Measurements from ENCODE around the gene RBM10.
A peak's percentile ranks its signal among the peaks of the same experiment; 100 is the strongest.
"Not testable (repeated sequence)": the region's sequence is repeated elsewhere in the genome, so short reads cannot be mapped to it uniquely, and the experiment has no call there.

Gene RBM10
- total RNA-seq = 139 to 164 (median 158) reads per million in 4 experiments

- DNase-seq = peak; percentile 82
Observed at GRCh38 chrX:47144626-47145394, at the start of gene RBM10, which contains the start of gene NDUFB11. Gene RBM10, plus strand, starts transcription at chrX:47145221. Its CDS starts 2,261 bp downstream, at chrX:47147482. Gene NDUFB11, minus strand, starts transcription at chrX:47144702. Its CDS starts 23 bp downstream, at chrX:47144679.

- no peak for DNase-seq
Observed at GRCh38 chrX:47097018-47097417, 48.0 kb upstream of the RBM10 start.

- DNase-seq = no peak
Observed at GRCh38 chrX:47098338-47099094, 46.5 kb upstream of the RBM10 start.

- no peak for DNase-seq
Observed at GRCh38 chrX:47101206-47101605, 43.8 kb upstream of the RBM10 start.

GRCh38 chrX:47110936-47111615 is 33.9 kb upstream of the RBM10 start:
- DNase-seq = not testable (repeated sequence)

- no peak for DNase-seq
Observed at GRCh38 chrX:47112316-47112954, 32.6 kb upstream of the RBM10 start.

GRCh38 chrX:47116551-47117110 is 28.4 kb upstream of the RBM10 start:
- DNase-seq = not testable (repeated sequence)

GRCh38 chrX:47124466-47124865 is 20.6 kb upstream of the RBM10 start:
- not testable (repeated sequence) for DNase-seq

- DNase-seq = peak; percentile 81
Observed at GRCh38 chrX:47129157-47129898, 15.7 kb upstream of the RBM10 start.

GRCh38 chrX:47129899-47130358 is 15.1 kb upstream of the RBM10 start:
- DNase-seq = no peak

- DNase-seq = no peak
Observed at GRCh38 chrX:47133493-47133892, 11.5 kb upstream of the RBM10 start.

GRCh38 chrX:47135650-47136049 is 9.4 kb upstream of the RBM10 start:
- DNase-seq = not testable (repeated sequence)

- DNase-seq = no peak
Observed at GRCh38 chrX:47138171-47138570, 6.8 kb upstream of the RBM10 start.

- DNase-seq = no peak
Observed at GRCh38 chrX:47143894-47144625, 961 bp upstream of the RBM10 start.

GRCh38 chrX:47145395-47146120 is 537 bp downstream of the RBM10 start:
- DNase-seq = peak; percentile 45

GRCh38 chrX:47146121-47146935 is 1.3 kb downstream of the RBM10 start:
- no peak for DNase-seq

- DNase-seq = no peak
Observed at GRCh38 chrX:47146936-47147859, 2.2 kb downstream of the RBM10 start.

GRCh38 chrX:47148946-47149345 is 3.9 kb downstream of the RBM10 start:
- DNase-seq = no peak

Data from effector CD8-positive, alpha-beta T cell (primary cell).